ENCODE measurements around the gene DENND1C. TPM values are rescaled to one million over a fixed set of nuclear protein-coding genes. Genes with fewer than 3 reads are reported as not detected.

The DENND1C gene
- total and polyA plus RNA-seq, 9 of the 15 experiments (the other 6 are each of a cell fraction or from before 2014, with no cell fraction given), result 0.03 to 1.2 (median 0.32) TPM; not detected in 1

- H2AFZ ChIP-seq (ENCODE audit: low read depth, low read length), result no peak overlapping the region
- in situ Hi-C loops (cut with MboI), result no loop called here
- WGBS (ENCODE audit: insufficient coverage, low coverage, missing lambda C conversion rate), result 27% methylated on average over 11 of the region's 14 CpGs
- ATAC-seq (peak; percentile 45; the same call in 1 of the 3 replicates), DNase-seq (ENCODE audit: extremely low read depth in 1 of 4, low spot score in 3 of 4) (no peak), FAIRE-seq (no peak)
- peaks cover 3 to 8% of the 10 kb centered on the region in 2 experiments; a peak in 3 of 5 replicates for H3K27me3 ChIP-seq (ENCODE audit: control insufficient read depth in 2 of 2, insufficient read depth in 2 of 2, low read length in 2 of 2)
- H3K36me3 ChIP-seq (ENCODE audit: control insufficient read depth, insufficient read depth, low read length), result no peaks in the 10 kb centered on the region
- intact Hi-C loops (cut with micrococcal nuclease), result no loop called here
- H3K4me2 ChIP-seq (ENCODE audit: insufficient read depth, low read length), result no peak overlapping the region
- H3K79me2 ChIP-seq (ENCODE audit: control insufficient read depth, insufficient read depth, low read length), result no peaks in the 10 kb centered on the region
- peaks cover 4 to 27% of the 10 kb centered on the region in 2 experiments; a peak in 4 of 5 replicates for H3K4me1 ChIP-seq (replicated peaks in 1 of 2; ENCODE audit: control insufficient read depth in 2 of 2, insufficient read depth in 2 of 2, low read length in 2 of 2)
- no TSS peak for BruUV-seq (replicated peaks)
- no peaks in the 10 kb centered on the region for H3K9me1 ChIP-seq (ENCODE audit: control insufficient read depth, insufficient read depth, low read length)
- H4K20me1 ChIP-seq (replicated peaks; ENCODE audit: control insufficient read depth, insufficient read depth, low read length), result no peaks in the 10 kb centered on the region
- no peak overlapping the region for H3K27ac ChIP-seq (ENCODE audit: extremely low read depth, low read depth, low read length)
- H3K9ac ChIP-seq (ENCODE audit: insufficient read depth in 1 of 2, low read depth in 2 of 2, low read length in 2 of 2), result peak overlapping the region in 1 of 2 experiments; percentile 42; a peak in 1 of 4 replicates
- CTCF ChIA-PET (ENCODE audit: low intra/inter-chr PET ratio), result no interaction called here
- no peak overlapping the region for H3K4me3 ChIP-seq
- 0 out of 2 replicates have a peak, but pooled peaks cover 2% of the 10 kb centered on the region for H3K9me3 ChIP-seq (replicated peaks; ENCODE audit: control insufficient read depth, insufficient read depth, low read depth, low read length)
- TF ChIP-seq YBX1 (IDR thresholded peaks at IDR 0.05) (no peak), TAF1 (IDR thresholded peaks at IDR 0.05; ENCODE audit: control insufficient read depth, extremely low read depth, insufficient read depth, low read length, severe bottlenecking) (no peak), TFAM (CRISPR knock-in tag; conservative IDR thresholded peaks at IDR 0.05) (no peak), CTCF (IDR thresholded peaks at IDR 0.05 in 2 of 3, conservative IDR thresholded peaks at IDR 0.05 in 1 of 3; ENCODE audit: insufficient read depth in 2 of 3, low read depth in 1 of 3, low read length in 3 of 3) (0 out of 6 replicates have a peak, but pooled peaks of 1 of the 3 experiments have one; percentile 15), KLF6 (CRISPR knock-in tag; IDR thresholded peaks at IDR 0.05; ENCODE audit: borderline replicate concordance) (no peak), HDAC2 (IDR thresholded peaks at IDR 0.05) (no peak)
- POLR2A ChIA-PET, result interaction anchor here (0.6 to 0.7 kb wide), 3 partner anchors 13 to 420 kb away, joined by 3 read pairs; partner anchors contain the start of gene TNFSF9
Measured at GRCh38 chr19:6471076-6471475, 10.5 kb downstream of the DENND1C start.

Data from K562 (cell line).